Posterior vena cava (tissue), 2 donors: ENCODE measurements around the gene WWTR1. TPM values are rescaled to one million over a fixed set of nuclear protein-coding genes. Genes with fewer than 3 reads are reported as not detected.

Source experiments
- DNase-seq: peaks from one replicate; pipeline ENCODE4 v3.0.0-alpha.2; 2020; ENCODE audit warnings: low spot score
- intact Hi-C, 2 donors: fragments of 100-400 bp; cut with DNase I; formaldehyde crosslinking; loops; one replicate each; pipeline versions ENCODE4 v1.14.1 to v1.14.2; 2022 to 2023
- long read RNA-seq, 2 donors: library from polyadenylated mRNA; unstranded; transcript quantifications; one replicate each; pipeline ENCODE4 v2.0.0, GENCODE V29; 2020 to 2021
- total RNA-seq, 2 donors: library from RNA; stranded (reverse); fragmentation: NEBNext Ultra II Directional; extraction: Animal tissue kit (Norgen Biotek cat#: 25700); gene quantifications; one replicate each; pipeline ENCODE4 v1.2.1, GENCODE V29; 2021
- donor health status: DM: yes; HTN: yes; CAD: no.
- donor health status: DM: yes; HTN: yes; CAD: no.

WWTR1 gene
- 100 to 1,000 TPM; 177 to 201 TPM for total RNA-seq
- long read RNA-seq, donor 1, transcript WWTR1-201 (7 exons, 2,103 nt) = major isoform, 17 of 52 reads
- long read RNA-seq, donor 1, partial matches to known transcripts = 18 of 52 reads
- long read RNA-seq, donor 1, other reads (novel, unspliced or antisense) = 17 of 52 reads
- long read RNA-seq, donor 2, transcript WWTR1-201 (7 exons, 2,103 nt) = major isoform, 11 of 67 reads
- long read RNA-seq, donor 2, partial matches to known transcripts = 22 of 67 reads
- long read RNA-seq, donor 2, other reads (novel, unspliced or antisense) = 34 of 67 reads

- intact Hi-C loops = loop anchor here (2.0 to 10.0 kb wide), 3 partner anchors 89 to 126 kb away; no protein-coding TSS in a partner anchor
- peak; percentile 97 for DNase-seq
Measured at GRCh38 chr3:149657926-149658743, at the start of gene WWTR1. Gene WWTR1 (minus strand): TSS chr3:149658025. CDS start chr3:149657306, 719 bp downstream.

- DNase-seq = no peak
- intact Hi-C loops = no loop called here
Measured at GRCh38 chr3:149706905-149707304, 49.1 kb upstream of the WWTR1 start.

GRCh38 chr3:149705416-149705815 lies 47.6 kb upstream of the WWTR1 start:
- no peak for DNase-seq
- intact Hi-C loops = no loop called here

- intact Hi-C loops = no loop called here
- DNase-seq = no peak
Measured at GRCh38 chr3:149703466-149703865, 45.6 kb upstream of the WWTR1 start.

GRCh38 chr3:149702691-149703441 lies 45.0 kb upstream of the WWTR1 start:
- no peak for DNase-seq
- intact Hi-C loops = no loop called here

GRCh38 chr3:149701977-149702350 lies 44.1 kb upstream of the WWTR1 start:
- no peak for DNase-seq

GRCh38 chr3:149701206-149701976 lies 43.6 kb upstream of the WWTR1 start:
- DNase-seq = no peak
- intact Hi-C loops = no loop called here

More at GRCh38 chr3:149701977-149702350, 44.1 kb upstream of the WWTR1 start:
- intact Hi-C loops = no loop called here

- intact Hi-C loops = no loop called here
- DNase-seq = no peak
Measured at GRCh38 chr3:149688122-149688757, 30.4 kb upstream of the WWTR1 start.

GRCh38 chr3:149686996-149687395 lies 29.2 kb upstream of the WWTR1 start:
- no peak for DNase-seq
- intact Hi-C loops = loop anchor here in 1 of 2 donors (1.0 kb wide), 1 partner anchor 46 kb away; no protein-coding TSS in a partner anchor

- DNase-seq = no peak
- intact Hi-C loops = no loop called here
Measured at GRCh38 chr3:149678351-149678950, 20.6 kb upstream of the WWTR1 start.

- intact Hi-C loops = no loop called here
- no peak for DNase-seq
Measured at GRCh38 chr3:149673393-149673792, 15.6 kb upstream of the WWTR1 start.

- DNase-seq = no peak
- intact Hi-C loops = no loop called here
Measured at GRCh38 chr3:149670742-149671492, 13.1 kb upstream of the WWTR1 start.

- no peak for DNase-seq
- intact Hi-C loops = loop anchor here in 1 of 2 donors (10.0 kb wide), 1 partner anchor 47 kb away; no protein-coding TSS in a partner anchor
Measured at GRCh38 chr3:149667576-149667975, 9.8 kb upstream of the WWTR1 start.

GRCh38 chr3:149663966-149664365 lies 6.1 kb upstream of the WWTR1 start:
- intact Hi-C loops = loop anchor here in 1 of 2 donors (10.0 kb wide), 1 partner anchor 51 kb away; no protein-coding TSS in a partner anchor

GRCh38 chr3:149662240-149662887 lies 4.5 kb upstream of the WWTR1 start:
- intact Hi-C loops = loop anchor here in 1 of 2 donors (10.0 kb wide), 1 partner anchor 52 kb away; no protein-coding TSS in a partner anchor
- DNase-seq = no peak

More at GRCh38 chr3:149663966-149664365, 6.1 kb upstream of the WWTR1 start:
- no peak for DNase-seq

GRCh38 chr3:149660462-149660861 lies 2.6 kb upstream of the WWTR1 start:
- intact Hi-C loops = loop anchor here in 1 of 2 donors (10.0 kb wide), 1 partner anchor 54 kb away; no protein-coding TSS in a partner anchor
- no peak for DNase-seq
